ENCODE data around the gene NPPA. TPM values are rescaled to one million over a fixed set of nuclear protein-coding genes. Genes with fewer than 3 reads are reported as not detected.

NPPA gene
- total RNA-seq, 1 donor from 2014 or later, result not detected

GRCh38 chr1:11878891-11879190 lies 31.3 kb upstream of the NPPA start:
- H3K27me3 Mint-ChIP-seq (ENCODE audit: unreplicated experiment), result peaks cover 5% of the 10 kb centered on the region
- no peak overlapping the region for H3K4me3 Mint-ChIP-seq (ENCODE audit: unreplicated experiment)
- no peaks in the 10 kb centered on the region for H3K36me3 Mint-ChIP-seq (ENCODE audit: low read depth, unreplicated experiment)
- TF ChIP-seq, protein P1, sequence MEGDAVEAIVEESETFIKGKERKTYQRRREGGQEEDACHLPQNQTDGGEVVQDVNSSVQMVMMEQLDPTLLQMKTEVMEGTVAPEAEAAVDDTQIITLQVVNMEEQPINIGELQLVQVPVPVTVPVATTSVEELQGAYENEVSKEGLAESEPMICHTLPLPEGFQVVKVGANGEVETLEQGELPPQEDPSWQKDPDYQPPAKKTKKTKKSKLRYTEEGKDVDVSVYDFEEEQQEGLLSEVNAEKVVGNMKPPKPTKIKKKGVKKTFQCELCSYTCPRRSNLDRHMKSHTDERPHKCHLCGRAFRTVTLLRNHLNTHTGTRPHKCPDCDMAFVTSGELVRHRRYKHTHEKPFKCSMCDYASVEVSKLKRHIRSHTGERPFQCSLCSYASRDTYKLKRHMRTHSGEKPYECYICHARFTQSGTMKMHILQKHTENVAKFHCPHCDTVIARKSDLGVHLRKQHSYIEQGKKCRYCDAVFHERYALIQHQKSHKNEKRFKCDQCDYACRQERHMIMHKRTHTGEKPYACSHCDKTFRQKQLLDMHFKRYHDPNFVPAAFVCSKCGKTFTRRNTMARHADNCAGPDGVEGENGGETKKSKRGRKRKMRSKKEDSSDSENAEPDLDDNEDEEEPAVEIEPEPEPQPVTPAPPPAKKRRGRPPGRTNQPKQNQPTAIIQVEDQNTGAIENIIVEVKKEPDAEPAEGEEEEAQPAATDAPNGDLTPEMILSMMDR (IDR thresholded peaks at IDR 0.05; ENCODE audit: unreplicated experiment), result no peak
- H3K4me1 Mint-ChIP-seq (ENCODE audit: unreplicated experiment), result no peaks in the 10 kb centered on the region
- no peak overlapping the region for H3K27ac Mint-ChIP-seq (ENCODE audit: unreplicated experiment)
- H3K9me3 Mint-ChIP-seq (ENCODE audit: unreplicated experiment), result no peaks in the 10 kb centered on the region
- DNase-seq (ENCODE audit: low spot score), result no peak

- H3K36me3 Mint-ChIP-seq (ENCODE audit: low read depth, unreplicated experiment), result no peaks in the 10 kb centered on the region
- DNase-seq (ENCODE audit: low spot score), result no peak
- H3K4me3 Mint-ChIP-seq (ENCODE audit: unreplicated experiment), result no peak overlapping the region
- TF ChIP-seq, protein P1 (IDR thresholded peaks at IDR 0.05; ENCODE audit: unreplicated experiment), result no peak
- no peaks in the 10 kb centered on the region for H3K4me1 Mint-ChIP-seq (ENCODE audit: unreplicated experiment)
- peaks cover 5% of the 10 kb centered on the region for H3K27me3 Mint-ChIP-seq (ENCODE audit: unreplicated experiment)
- no peak overlapping the region for H3K27ac Mint-ChIP-seq (ENCODE audit: unreplicated experiment)
- H3K9me3 Mint-ChIP-seq (ENCODE audit: unreplicated experiment), result no peaks in the 10 kb centered on the region
Observed at GRCh38 chr1:11878081-11878890, 30.7 kb upstream of the NPPA start.

DNA sequence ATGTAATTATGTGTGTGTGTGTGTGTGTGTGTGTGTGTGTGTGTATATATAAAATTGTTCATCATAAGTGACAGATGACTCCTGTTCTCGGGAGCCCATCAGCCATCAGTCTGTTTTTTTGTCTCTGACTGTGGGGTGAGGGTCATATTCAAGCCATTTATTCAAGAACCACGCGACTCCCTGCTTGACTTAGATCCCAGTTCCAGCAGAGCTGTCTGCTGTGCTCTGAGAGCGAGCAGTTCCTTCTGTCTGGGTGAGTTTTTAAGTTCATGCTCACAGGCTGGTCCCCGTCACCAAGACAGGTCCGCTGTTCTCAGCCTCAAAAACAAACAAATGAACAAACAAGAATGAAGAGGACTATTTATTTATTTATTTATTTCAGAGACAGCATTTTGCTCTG lies 29.5 kb upstream of the NPPA start:
- no peak for DNase-seq (ENCODE audit: low spot score)
- Mint-ChIP-seq H3K4me3 (ENCODE audit: unreplicated experiment) (no peak overlapping the region), H3K4me1 (ENCODE audit: unreplicated experiment) (no peaks in the 10 kb centered on the region), H3K9me3 (ENCODE audit: unreplicated experiment) (no peaks in the 10 kb centered on the region), H3K27me3 (ENCODE audit: unreplicated experiment) (peaks cover 6% of the 10 kb centered on the region), H3K36me3 (ENCODE audit: low read depth, unreplicated experiment) (no peaks in the 10 kb centered on the region), H3K27ac (ENCODE audit: unreplicated experiment) (no peak overlapping the region)
- TF ChIP-seq, protein P1 (IDR thresholded peaks at IDR 0.05; ENCODE audit: unreplicated experiment), result no peak

GRCh38 chr1:11875094-11875493 lies 27.5 kb upstream of the NPPA start:
- Mint-ChIP-seq H3K4me3 (ENCODE audit: unreplicated experiment) (no peak overlapping the region), H3K4me1 (ENCODE audit: unreplicated experiment) (no peaks in the 10 kb centered on the region), H3K27ac (ENCODE audit: unreplicated experiment) (no peak overlapping the region), H3K27me3 (ENCODE audit: unreplicated experiment) (peaks cover 10% of the 10 kb centered on the region), H3K36me3 (ENCODE audit: low read depth, unreplicated experiment) (no peaks in the 10 kb centered on the region), H3K9me3 (ENCODE audit: unreplicated experiment) (no peaks in the 10 kb centered on the region)
- no peak for DNase-seq (ENCODE audit: low spot score)
- TF ChIP-seq, protein P1 (IDR thresholded peaks at IDR 0.05; ENCODE audit: unreplicated experiment), result no peak

DNA sequence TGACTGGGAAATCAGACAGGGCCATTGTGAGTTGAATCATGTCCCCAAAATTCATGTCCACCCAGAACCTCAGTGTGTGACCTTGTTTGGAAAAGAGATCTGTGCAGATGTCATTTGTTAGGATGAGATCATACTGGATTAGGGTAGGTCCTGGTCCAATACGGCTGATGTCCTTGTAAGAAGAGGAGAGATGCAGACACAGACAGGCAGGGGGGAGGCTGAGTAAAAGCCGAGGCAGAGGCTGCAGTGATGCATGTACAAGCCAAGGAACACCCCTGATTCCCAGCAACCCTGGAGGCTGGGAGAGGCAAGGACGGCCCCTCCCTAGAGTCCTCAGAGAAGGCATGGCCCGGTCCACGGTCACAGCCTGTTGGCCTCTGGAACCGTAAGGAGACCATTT lies 27.0 kb upstream of the NPPA start:
- Mint-ChIP-seq H3K36me3 (ENCODE audit: low read depth, unreplicated experiment) (no peaks in the 10 kb centered on the region), H3K27me3 (ENCODE audit: unreplicated experiment) (peaks cover 10% of the 10 kb centered on the region), H3K4me1 (ENCODE audit: unreplicated experiment) (no peaks in the 10 kb centered on the region), H3K27ac (ENCODE audit: unreplicated experiment) (no peak overlapping the region), H3K9me3 (ENCODE audit: unreplicated experiment) (no peaks in the 10 kb centered on the region), H3K4me3 (ENCODE audit: unreplicated experiment) (no peak overlapping the region)
- TF ChIP-seq, protein P1 (IDR thresholded peaks at IDR 0.05; ENCODE audit: unreplicated experiment), result no peak
- DNase-seq (ENCODE audit: low spot score), result no peak
